Fibroblast of the aortic adventitia (primary cell): ENCODE measurements around the gene ATAD2B. TPM values are rescaled to one million over a fixed set of nuclear protein-coding genes. Genes with fewer than 3 reads are reported as not detected.

Experiments used
- DNase-seq: peaks from one replicate; pipeline ENCODE4 v3.0.0-alpha.2; 2010; ENCODE audit warnings: low read depth
- H3K4me3 ChIP-seq: 2 replicates; pipeline ENCODE4 v1.5.1; 2011; ENCODE audit warnings: low read depth, mild to moderate bottlenecking, control low read depth, low read length, moderate library complexity
- CTCF ChIP-seq: IDR thresholded peaks from 2 replicates; pipeline ENCODE4 v1.5.1; 2011; ENCODE audit warnings: mild to moderate bottlenecking, low read length, control low read depth, inconsistent platforms; ENCODE audit not compliant: insufficient read depth
- total RNA-seq: library from RNA; depleted of rRNA; stranded (reverse); fragments of >200 nt; gene quantifications from 2 replicates; pipeline ENCODE4 v1.2.3, GENCODE V29; 2012; ENCODE audit warnings: low replicate concordance

ATAD2B gene
- total RNA-seq, 1 donor: 10.6 TPM

GRCh38 chr2:23719716-23720115, 207.2 kb downstream of the ATAD2B start:
- no peak for TF ChIP-seq CTCF
- no peak overlapping the region for H3K4me3 ChIP-seq
- DNase-seq: no peak

- no peak overlapping the region for H3K4me3 ChIP-seq
- no peak for DNase-seq
Observed at GRCh38 chr2:23718931-23719700, 207.8 kb downstream of the ATAD2B start.

GRCh38 chr2:23713351-23713750, 213.6 kb downstream of the ATAD2B start:
- no peak for TF ChIP-seq CTCF
- no peak overlapping the region for H3K4me3 ChIP-seq
- no peak for DNase-seq

More at GRCh38 chr2:23718931-23719700, 207.8 kb downstream of the ATAD2B start:
- no peak for TF ChIP-seq CTCF

- DNase-seq: no peak
- H3K4me3 ChIP-seq: no peak overlapping the region
- no peak for TF ChIP-seq CTCF
Observed at GRCh38 chr2:23712756-23713151, 214.2 kb downstream of the ATAD2B start.

- DNase-seq: peak; percentile 50
- no peak overlapping the region for H3K4me3 ChIP-seq
- no peak for TF ChIP-seq CTCF
Observed at GRCh38 chr2:23711979-23712755, 214.8 kb downstream of the ATAD2B start.

- no peak for DNase-seq
- TF ChIP-seq CTCF: no peak
- no peak overlapping the region for H3K4me3 ChIP-seq
Observed at GRCh38 chr2:23709311-23709710, 217.6 kb downstream of the ATAD2B start.
